ENCODE results near the gene KLRC2.

DNA sequence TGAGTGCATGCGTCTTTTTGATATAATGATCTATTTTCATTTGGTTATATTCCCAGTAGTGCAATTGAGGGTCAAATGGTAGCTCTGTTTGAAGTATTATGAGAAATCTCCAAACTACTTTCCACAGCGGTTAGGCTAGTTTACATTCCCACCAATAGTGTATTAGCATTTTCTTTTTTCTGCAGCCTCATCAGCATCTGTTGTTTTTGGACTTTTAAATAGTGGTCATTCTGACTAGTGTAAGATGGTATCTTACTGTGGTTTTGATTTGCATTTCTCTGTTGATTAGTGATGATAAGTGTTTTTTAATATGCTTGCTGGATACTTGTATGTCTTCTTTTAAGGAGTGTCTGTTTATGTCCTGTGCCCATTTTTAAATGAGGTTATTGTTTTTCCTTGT lies 21.0 kb upstream of the KLRC2 start:
- TF ChIP-seq, protein P1, sequence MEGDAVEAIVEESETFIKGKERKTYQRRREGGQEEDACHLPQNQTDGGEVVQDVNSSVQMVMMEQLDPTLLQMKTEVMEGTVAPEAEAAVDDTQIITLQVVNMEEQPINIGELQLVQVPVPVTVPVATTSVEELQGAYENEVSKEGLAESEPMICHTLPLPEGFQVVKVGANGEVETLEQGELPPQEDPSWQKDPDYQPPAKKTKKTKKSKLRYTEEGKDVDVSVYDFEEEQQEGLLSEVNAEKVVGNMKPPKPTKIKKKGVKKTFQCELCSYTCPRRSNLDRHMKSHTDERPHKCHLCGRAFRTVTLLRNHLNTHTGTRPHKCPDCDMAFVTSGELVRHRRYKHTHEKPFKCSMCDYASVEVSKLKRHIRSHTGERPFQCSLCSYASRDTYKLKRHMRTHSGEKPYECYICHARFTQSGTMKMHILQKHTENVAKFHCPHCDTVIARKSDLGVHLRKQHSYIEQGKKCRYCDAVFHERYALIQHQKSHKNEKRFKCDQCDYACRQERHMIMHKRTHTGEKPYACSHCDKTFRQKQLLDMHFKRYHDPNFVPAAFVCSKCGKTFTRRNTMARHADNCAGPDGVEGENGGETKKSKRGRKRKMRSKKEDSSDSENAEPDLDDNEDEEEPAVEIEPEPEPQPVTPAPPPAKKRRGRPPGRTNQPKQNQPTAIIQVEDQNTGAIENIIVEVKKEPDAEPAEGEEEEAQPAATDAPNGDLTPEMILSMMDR (IDR thresholded peaks at IDR 0.05; ENCODE audit: insufficient read depth, low read length) = no peak
- TF ChIP-seq POLR2AphosphoS5 (IDR thresholded peaks at IDR 0.05; ENCODE audit: low read depth) = no peak
- no peak for TF ChIP-seq GABPA (IDR thresholded peaks at IDR 0.05; ENCODE audit: low read depth)

All from HL-60 (cell line).